Activated T-cell treated with anti-CD3 and anti-CD28 coated beads, Interleukin-2, amount 50 U/mL, for 4 hours (primary cell): ENCODE data around the gene IKZF2. TPM values are rescaled to one million over a fixed set of nuclear protein-coding genes. Genes with fewer than 3 reads are reported as not detected.

Source experiments
- ATAC-seq, 2 donors: fragments of 200-7000 bp; cut with Tn5 transposase; one replicate each; pipeline ENCODE4 v1.10.0; 2021
- DNase-seq: peaks from one replicate; pipeline ENCODE4 v3.0.0-alpha.2; 2020
- H3K27me3 Mint-ChIP-seq: one replicate; pipeline ENCODE4 v1.8.0; 2021; ENCODE audit warnings: low read depth, mixed read lengths
- H3K36me3 Mint-ChIP-seq: one replicate; pipeline ENCODE4 v1.8.0; 2022; ENCODE audit warnings: mixed read lengths; ENCODE audit not compliant: insufficient read depth
- H3K4me1 Mint-ChIP-seq: one replicate; pipeline ENCODE4 v1.8.0; 2021; ENCODE audit warnings: low read depth, mixed read lengths
- H3K4me3 Mint-ChIP-seq: one replicate; pipeline ENCODE4 v1.8.0; 2021; ENCODE audit warnings: mild to moderate bottlenecking, moderate library complexity, mixed read lengths
- H3K9me3 Mint-ChIP-seq: one replicate; pipeline ENCODE4 v1.8.0; 2021; ENCODE audit warnings: mixed read lengths
- total RNA-seq, 3 donors: library from RNA; stranded (reverse); gene quantifications; one replicate each; pipeline ENCODE4 v1.2.1, GENCODE V29; 2021

IKZF2 gene
- 10 to 100 TPM in 2 of 3 donors, 1 to 10 TPM in 1; 8.0 to 11.2 (median 10.5) TPM for total RNA-seq

- DNase-seq (peak; percentile 58), ATAC-seq (peak; percentile 80 to 81)
- peak within 1 kb of the TSS; percentile 89 for H3K4me3 Mint-ChIP-seq
- H3K36me3 Mint-ChIP-seq = no peaks in the 10 kb centered on the region
- H3K4me1 Mint-ChIP-seq = peaks cover 30% of the 10 kb centered on the region
- no peaks in the 10 kb centered on the region for H3K9me3 Mint-ChIP-seq
- peaks cover 39% of the 10 kb centered on the region for H3K27me3 Mint-ChIP-seq
Measured at GRCh38 chr2:213151437-213152064, at the start of gene IKZF2. IKZF2 (minus strand) TSS chr2:213151612; CDS start chr2:213148629, 2,983 bp downstream.

- no peak for DNase-seq
- H3K9me3 Mint-ChIP-seq = peaks cover 7% of the 10 kb centered on the region
- no peaks in the 10 kb centered on the region for H3K4me1 Mint-ChIP-seq
- no peak overlapping the region for H3K4me3 Mint-ChIP-seq
- no peak for ATAC-seq
- H3K27me3 Mint-ChIP-seq = no peaks in the 10 kb centered on the region
- no peaks in the 10 kb centered on the region for H3K36me3 Mint-ChIP-seq
Measured at GRCh38 chr2:213199871-213200270, 48.5 kb upstream of the IKZF2 start.

GRCh38 chr2:213189001-213189899 is 37.8 kb upstream of the IKZF2 start:
- H3K4me3 Mint-ChIP-seq = no peak overlapping the region
- H3K9me3 Mint-ChIP-seq = no peaks in the 10 kb centered on the region
- ATAC-seq (no peak), DNase-seq (no peak)
- no peaks in the 10 kb centered on the region for H3K36me3 Mint-ChIP-seq
- H3K4me1 Mint-ChIP-seq = no peaks in the 10 kb centered on the region
- no peaks in the 10 kb centered on the region for H3K27me3 Mint-ChIP-seq

GRCh38 chr2:213188533-213188867 is 37.1 kb upstream of the IKZF2 start:
- Mint-ChIP-seq H3K27me3 (no peaks in the 10 kb centered on the region), H3K9me3 (no peaks in the 10 kb centered on the region), H3K4me3 (no peak overlapping the region), H3K36me3 (no peaks in the 10 kb centered on the region), H3K4me1 (no peaks in the 10 kb centered on the region)
- DNase-seq (no peak), ATAC-seq (no peak)

- no peak overlapping the region for H3K4me3 Mint-ChIP-seq
- no peak for ATAC-seq
- no peaks in the 10 kb centered on the region for H3K36me3 Mint-ChIP-seq
- H3K9me3 Mint-ChIP-seq = no peaks in the 10 kb centered on the region
- no peak for DNase-seq
- H3K27me3 Mint-ChIP-seq = no peaks in the 10 kb centered on the region
- H3K4me1 Mint-ChIP-seq = no peaks in the 10 kb centered on the region
Measured at GRCh38 chr2:213187833-213188532, 36.6 kb upstream of the IKZF2 start.

GRCh38 chr2:213187386-213187785 is 36.0 kb upstream of the IKZF2 start:
- DNase-seq (no peak), ATAC-seq (no peak)
- Mint-ChIP-seq H3K4me1 (no peaks in the 10 kb centered on the region), H3K9me3 (no peaks in the 10 kb centered on the region), H3K4me3 (no peak overlapping the region), H3K27me3 (no peaks in the 10 kb centered on the region), H3K36me3 (no peaks in the 10 kb centered on the region)

- no peaks in the 10 kb centered on the region for H3K36me3 Mint-ChIP-seq
- ATAC-seq (no peak), DNase-seq (no peak)
- no peaks in the 10 kb centered on the region for H3K4me1 Mint-ChIP-seq
- no peak overlapping the region for H3K4me3 Mint-ChIP-seq
- no peaks in the 10 kb centered on the region for H3K9me3 Mint-ChIP-seq
- H3K27me3 Mint-ChIP-seq = no peaks in the 10 kb centered on the region
Measured at GRCh38 chr2:213185147-213185822, 33.9 kb upstream of the IKZF2 start.

GRCh38 chr2:213181712-213182111 is 30.3 kb upstream of the IKZF2 start:
- no peaks in the 10 kb centered on the region for H3K27me3 Mint-ChIP-seq
- ATAC-seq (no peak), DNase-seq (no peak)
- no peaks in the 10 kb centered on the region for H3K9me3 Mint-ChIP-seq
- no peaks in the 10 kb centered on the region for H3K36me3 Mint-ChIP-seq
- H3K4me1 Mint-ChIP-seq = no peaks in the 10 kb centered on the region
- H3K4me3 Mint-ChIP-seq = no peak overlapping the region

- Mint-ChIP-seq H3K27me3 (no peaks in the 10 kb centered on the region), H3K9me3 (no peaks in the 10 kb centered on the region), H3K36me3 (no peaks in the 10 kb centered on the region), H3K4me3 (no peak overlapping the region), H3K4me1 (no peaks in the 10 kb centered on the region)
- ATAC-seq = no peak
- DNase-seq = no peak
Measured at GRCh38 chr2:213177679-213178078, 26.3 kb upstream of the IKZF2 start.

- no peak for ATAC-seq
- H3K4me3 Mint-ChIP-seq = no peak overlapping the region
- DNase-seq = no peak
Measured at GRCh38 chr2:213175673-213176247, 24.3 kb upstream of the IKZF2 start.

GRCh38 chr2:213172641-213173040 is 21.2 kb upstream of the IKZF2 start:
- H3K9me3 Mint-ChIP-seq = no peaks in the 10 kb centered on the region
- DNase-seq = no peak
- H3K4me1 Mint-ChIP-seq = no peaks in the 10 kb centered on the region
- H3K27me3 Mint-ChIP-seq = no peaks in the 10 kb centered on the region
- no peak for ATAC-seq
- H3K36me3 Mint-ChIP-seq = no peaks in the 10 kb centered on the region
- H3K4me3 Mint-ChIP-seq = no peak overlapping the region

More at GRCh38 chr2:213175673-213176247, 24.3 kb upstream of the IKZF2 start:
- no peaks in the 10 kb centered on the region for H3K4me1 Mint-ChIP-seq
- H3K36me3 Mint-ChIP-seq = no peaks in the 10 kb centered on the region
- no peaks in the 10 kb centered on the region for H3K9me3 Mint-ChIP-seq
- H3K27me3 Mint-ChIP-seq = no peaks in the 10 kb centered on the region

- Mint-ChIP-seq H3K27me3 (no peaks in the 10 kb centered on the region), H3K9me3 (no peaks in the 10 kb centered on the region), H3K4me1 (no peaks in the 10 kb centered on the region), H3K36me3 (no peaks in the 10 kb centered on the region), H3K4me3 (no peak overlapping the region)
- ATAC-seq (no peak), DNase-seq (no peak)
Measured at GRCh38 chr2:213171147-213171546, 19.7 kb upstream of the IKZF2 start.

GRCh38 chr2:213167271-213167930 is 16.0 kb upstream of the IKZF2 start:
- DNase-seq (no peak), ATAC-seq (no peak)
- no peaks in the 10 kb centered on the region for H3K4me1 Mint-ChIP-seq
- H3K9me3 Mint-ChIP-seq = no peaks in the 10 kb centered on the region
- H3K36me3 Mint-ChIP-seq = no peaks in the 10 kb centered on the region
- no peak overlapping the region for H3K4me3 Mint-ChIP-seq
- no peaks in the 10 kb centered on the region for H3K27me3 Mint-ChIP-seq
